ENCODE results near the gene RHOF. TPM values are rescaled to one million over a fixed set of nuclear protein-coding genes. Genes with fewer than 3 reads are reported as not detected.
A peak's percentile ranks its signal among the peaks of the same experiment; 100 is the strongest.
"Not testable (repeated sequence)": the region's sequence is repeated elsewhere in the genome, so short reads cannot be mapped to it uniquely, and the experiment has no call there.

RHOF gene
- polyA plus RNA-seq, 5 donors: 7.2 to 13.7 (median 11.1) TPM

DNA sequence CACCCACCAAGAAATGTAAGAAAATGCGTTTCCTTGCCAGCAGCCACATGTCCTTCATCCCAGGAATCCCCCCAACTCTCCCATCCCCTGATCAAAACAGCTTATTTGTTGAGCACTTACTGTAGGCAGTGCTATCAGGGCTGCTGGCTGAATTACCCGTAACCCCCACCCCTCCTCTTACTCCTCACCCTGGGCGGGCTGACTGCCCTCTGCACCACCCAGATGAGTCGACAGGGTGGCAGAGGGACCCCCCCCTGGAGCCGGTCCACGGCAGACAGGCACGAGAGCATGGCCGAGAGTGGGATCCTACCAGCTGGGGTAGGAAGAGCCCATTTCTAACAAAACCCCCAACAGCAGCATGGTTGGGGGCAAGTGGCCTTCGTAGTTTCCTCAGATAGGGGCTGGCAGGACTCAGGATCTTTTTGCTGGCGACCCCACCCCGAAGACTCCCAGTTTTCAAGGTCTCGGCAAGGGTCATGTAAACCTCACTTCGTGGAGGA lies 1.1 kb upstream of the RHOF start:
- no peak for DNase-seq

DNA sequence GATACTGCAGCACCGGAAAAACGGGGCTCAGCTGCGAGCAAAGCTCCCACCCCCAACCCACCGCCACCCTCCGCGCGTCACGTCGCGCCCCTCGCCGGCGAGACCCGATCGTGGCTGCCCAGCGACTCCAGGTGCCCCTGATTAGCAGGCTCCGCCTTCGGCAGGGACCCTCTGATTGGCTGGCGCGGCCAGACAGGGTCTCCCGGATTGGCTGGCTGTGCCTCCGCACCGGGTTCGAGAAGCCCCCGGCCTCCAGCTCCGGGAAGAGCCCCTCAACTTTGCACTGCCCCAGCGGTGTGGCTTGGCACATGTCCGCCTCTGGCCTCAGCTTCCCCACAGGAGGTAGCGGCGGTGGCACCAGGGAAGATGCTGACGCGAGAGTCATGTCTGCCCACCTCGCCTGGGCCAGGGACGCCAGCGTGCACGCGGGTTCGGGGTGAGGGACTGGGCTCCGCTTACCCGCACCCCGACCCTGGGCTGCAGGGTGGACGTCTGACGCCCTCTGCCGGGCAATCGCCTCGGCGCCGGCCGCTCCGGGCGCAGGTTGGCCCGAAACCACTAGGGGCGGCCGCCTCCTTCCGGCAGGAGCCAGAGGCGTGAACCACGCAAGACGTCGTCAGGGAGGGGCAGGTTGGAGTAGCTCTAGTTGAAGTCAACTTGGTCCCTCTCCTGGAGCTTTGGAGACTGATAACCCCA lies 498 bp upstream of the RHOF start:
- peak; percentile 90 to 91 for DNase-seq

DNA sequence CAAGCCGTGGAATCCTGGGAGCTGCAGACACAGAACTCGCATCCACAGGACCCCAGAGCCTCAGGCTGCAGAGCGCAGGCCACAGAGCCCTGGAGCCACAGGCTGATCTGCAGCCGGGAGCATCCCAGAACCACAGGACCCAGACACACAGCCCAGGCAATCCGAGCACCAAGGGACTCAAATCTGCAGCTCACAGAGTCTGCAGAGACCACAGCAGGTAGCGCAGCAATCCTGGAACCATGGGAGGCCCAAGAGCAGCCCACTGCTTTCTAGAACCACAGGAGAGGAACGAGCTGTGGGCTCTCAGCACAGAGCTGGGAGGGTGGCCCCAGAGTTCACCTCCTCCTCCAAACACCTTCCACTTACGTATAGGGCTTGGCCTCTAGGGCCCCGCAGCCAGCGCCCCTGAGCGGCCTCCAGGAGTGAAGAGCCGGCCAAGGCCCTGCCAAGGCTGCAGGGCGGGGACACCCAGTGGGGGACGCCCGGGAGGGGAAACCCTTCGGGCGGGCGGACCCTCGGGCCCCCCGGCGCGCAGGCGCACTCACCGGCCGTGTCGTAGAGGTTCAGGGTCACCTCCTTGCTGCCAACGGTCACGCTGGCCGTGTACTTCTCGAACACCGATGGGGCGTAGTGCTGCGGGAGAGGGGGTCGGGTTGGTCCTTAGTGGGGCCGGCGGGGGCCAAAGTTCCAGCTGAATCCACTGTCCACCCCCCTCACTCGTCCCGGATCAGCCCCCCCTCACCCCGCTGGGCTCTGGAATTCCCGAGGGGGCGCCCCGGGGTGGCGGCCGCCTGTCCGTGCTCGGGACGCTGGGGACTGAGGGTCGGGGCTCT lies 665 bp downstream of the RHOF start:
- DNase-seq: no peak

DNA sequence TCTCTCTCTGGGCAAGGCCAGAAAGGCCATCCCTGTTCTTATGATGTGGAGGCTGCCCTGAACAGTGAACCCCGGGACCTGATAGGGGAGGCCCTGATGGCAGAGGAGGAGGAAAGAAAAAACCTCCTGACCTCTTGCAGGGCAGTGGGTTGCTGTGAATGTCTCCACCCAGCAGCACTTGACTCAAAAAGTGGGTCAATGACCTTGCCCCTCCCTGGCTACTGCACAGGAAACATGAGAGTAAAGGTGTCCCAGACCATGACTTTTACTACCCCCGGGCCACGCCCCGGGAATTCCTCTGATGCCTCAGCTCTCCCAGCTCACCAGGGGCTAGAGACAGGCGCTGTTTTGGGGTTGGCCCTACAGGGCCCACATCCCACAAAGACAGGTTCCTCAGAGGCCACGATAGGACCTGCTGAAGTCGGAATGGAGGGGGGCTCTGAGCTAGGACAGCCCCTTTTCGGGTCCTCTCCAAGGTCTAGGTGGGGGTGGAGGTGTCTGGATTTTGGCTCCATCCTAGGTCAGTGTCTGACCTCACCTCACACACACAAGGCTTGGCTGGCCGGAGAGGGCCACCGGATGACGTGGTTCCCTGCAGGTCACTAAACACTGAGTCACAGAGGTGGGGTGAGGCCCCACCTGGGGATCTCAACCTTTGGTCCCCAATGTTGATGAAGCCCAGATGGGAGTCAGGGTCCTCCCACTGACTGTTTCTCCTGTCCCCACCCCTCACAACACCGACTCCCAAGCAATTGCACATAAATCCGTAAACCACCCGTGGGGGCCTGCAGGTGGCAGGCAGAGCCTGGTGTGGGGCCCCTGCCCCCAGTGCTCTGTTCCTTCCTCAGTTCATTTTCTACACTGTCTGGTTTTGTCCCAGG lies 1.6 kb downstream of the RHOF start:
- no peak for DNase-seq

DNA sequence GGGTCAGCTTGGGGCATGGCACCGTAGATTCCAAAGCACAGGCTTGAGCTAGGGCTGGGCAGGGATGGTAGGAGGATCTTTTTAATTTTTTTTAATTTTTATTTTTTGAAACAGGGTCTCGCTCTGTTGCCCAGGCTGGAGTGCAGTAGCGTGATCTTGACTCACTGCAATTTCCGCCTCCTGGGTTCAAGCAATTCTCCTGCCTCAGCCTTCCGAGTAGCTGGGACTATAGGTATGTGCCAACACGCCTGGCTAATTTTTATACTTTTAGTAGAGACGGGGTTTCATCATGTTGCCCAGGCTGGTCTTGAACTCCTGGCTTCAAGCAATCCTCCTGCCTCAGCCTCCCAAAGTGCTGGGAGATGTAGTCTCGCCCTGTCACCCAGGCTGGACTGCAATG lies 2.7 kb downstream of the RHOF start:
- not testable (repeated sequence) for DNase-seq

DNA sequence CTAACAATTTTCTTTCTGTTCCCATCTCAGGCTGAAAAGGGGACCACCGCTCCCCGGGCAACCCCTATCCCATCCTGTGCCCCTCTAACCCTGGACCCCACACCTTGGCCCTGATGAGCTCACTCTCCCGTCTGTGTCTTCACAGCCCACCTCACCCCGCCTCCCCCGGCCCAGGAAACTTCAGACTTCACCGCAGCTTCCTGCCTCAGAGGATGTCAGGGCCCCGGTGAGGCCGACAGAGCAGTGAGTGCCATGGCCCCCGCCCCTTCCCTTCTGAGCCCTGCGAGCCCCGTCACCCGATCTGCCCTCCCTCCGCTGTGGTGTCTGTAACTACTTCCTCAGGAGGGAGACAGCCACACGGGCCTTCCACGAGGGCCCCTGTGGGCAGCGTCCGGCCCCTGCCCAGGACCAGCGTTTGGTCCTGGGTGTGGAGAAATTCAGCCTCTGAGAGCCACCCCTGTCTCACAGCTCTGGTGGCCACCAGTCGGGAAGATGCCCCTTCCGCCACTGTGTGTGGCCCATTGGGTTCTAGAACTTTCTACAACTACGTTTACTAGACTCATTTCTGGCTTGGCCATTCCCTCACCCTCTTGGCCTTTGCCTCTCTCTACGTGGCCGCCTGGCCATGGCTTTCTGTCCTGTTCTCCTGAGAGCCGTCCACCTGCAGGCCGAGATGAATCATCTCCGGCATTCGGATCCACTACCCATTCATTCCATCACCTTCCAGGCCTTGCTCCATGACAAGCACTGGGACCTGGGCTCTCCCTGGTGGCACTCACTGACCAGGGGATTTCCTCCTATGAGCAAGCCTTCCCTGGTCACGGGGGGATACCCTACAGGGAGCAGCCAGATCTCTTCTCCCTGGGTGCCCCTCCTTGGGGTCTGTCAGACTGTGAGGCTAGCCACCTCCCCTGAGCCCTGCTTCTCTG lies 3.4 kb downstream of the RHOF start:
- no peak for DNase-seq

DNA sequence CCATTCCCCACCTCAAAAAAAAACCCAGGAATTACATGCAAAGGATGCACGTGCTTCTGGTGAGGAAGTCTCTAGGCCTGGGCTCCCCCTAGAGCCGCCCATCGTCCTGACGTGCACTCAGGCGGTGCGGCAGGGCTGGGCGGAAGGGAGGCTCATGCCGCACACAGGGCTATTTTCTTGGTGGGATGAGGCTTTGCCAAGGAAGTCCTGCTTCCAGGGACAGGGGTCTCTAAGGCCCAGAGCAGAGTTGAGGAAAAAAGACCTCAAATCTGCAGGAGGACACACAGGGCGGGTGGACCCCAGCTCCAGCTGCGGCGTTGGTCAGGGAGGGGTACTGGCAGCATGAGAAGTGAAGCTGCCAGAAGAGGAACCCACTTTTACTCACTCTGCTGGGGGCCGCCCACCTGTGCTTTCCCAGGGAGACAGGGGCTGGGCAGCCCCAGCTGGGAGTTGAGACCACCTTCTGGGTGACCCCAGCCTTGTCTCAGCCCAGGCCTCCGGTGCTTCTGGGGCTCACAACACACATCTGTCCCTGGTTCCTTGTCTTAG lies 4.2 kb downstream of the RHOF start:
- no peak for DNase-seq

DNA sequence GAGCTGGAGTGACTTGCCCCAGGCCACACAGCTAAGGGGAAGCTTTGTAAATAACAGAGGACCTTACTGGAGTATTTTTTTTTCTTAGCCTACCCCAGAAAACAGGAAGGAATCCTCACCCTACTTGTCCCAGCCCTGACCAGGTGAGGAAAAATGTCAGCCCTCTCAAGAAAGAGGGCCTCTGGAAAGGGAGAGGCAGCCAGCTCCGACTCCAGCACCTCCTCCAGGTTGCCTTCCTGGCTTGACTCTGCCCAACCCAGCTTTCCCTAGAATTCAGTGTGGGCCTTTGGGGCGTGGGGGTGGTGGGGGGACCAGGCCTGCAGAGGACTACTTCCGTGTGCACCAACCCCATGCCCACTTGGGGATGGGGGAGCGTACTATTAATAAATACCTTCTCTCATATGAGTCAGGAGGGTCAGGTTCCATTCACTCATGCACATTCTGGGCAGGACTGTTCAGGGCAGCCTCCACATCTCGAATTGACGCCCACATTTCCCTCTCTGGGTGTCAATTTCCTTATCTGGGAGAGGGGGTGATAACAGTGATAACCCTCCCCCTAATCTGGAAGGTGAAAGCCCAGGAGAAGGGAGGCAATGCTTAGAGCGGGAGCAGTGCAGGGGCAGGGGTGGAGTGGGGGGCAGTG lies 5.2 kb downstream of the RHOF start:
- no peak for DNase-seq

DNA sequence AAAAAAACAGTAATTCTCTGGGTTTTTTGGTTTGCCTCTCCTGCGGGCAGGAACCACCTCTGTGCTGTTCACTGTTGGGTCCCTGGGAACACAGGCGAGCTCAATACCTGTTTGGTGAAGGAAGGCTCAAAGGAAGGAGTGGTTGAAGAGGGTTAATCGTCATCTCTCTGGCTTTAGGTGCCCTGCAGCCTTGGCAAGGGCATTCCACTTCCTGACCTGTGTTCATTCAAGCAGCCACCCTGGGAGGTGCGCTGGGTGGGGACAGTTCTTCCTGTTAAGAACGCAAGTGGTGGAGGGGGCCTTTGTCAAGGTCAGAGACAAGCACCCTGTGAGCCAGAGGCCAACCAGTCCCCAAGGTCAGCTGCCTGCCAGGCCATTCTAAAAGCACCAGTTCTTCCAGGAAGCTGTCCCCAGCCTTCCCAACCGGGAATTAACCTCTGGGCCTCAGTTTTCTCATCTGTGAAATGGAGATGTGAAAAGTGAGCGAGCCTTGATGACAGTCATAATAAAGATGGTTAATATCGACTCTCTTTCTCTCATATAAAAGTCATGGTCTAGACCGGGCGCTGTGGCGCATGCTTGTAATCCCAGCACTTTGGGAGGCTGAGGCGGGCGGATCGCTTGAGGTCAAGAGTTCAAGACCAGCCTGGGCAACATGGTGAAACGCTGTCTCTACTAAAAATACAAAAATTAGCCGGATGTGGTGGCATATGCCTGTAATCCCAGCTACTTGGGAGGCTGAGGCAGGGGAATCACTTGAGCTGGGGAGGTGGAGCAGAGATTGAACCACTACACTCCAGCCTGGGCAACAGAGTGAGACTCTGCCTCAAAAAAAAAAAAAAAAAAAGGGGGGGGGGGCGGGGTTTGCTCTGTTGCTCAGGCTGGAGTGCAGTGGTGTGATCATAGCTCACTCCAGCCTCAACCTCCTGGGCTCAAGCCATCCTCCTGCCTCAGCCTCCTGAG lies 6.1 kb downstream of the RHOF start:
- no peak for DNase-seq

DNA sequence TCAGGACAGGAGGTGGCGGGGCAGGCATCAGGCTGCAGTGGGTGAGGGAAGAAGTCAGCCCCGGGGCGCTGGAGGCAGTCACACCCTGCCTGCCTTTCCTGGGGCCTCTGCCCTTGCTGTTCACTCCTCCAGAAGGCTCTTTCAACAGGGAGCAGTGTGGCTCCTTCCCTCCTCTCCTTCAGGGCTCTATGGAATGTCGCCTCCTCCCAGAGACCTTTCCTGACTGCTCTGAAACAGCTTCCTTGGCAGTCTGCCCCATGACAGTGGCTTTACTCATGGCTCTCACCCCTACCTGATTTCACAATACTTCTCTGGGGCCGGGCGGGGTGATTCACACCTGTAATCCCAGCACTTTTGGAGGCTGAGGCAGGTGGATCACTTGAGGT lies 7.1 kb downstream of the RHOF start:
- no peak for DNase-seq

DNA sequence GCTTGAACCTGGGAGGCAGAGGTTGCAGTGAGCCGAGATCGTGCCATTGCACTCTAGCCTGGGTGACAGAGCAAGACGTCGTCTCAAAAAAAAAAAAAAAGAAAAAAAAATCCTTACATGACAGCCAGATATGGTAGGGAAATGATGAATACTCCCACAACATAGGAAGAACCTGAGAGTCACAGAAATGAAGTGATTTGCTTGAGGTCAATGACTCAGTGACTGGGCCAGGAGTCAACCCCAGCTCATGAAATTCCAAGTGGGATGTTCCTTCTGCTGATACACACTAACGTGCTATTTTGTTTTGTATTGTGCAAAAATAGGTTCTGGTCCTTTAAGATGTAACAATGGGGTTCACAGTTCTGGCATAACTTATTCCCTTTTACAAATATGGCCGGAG lies 9.0 kb downstream of the RHOF start:
- no peak for DNase-seq

DNA sequence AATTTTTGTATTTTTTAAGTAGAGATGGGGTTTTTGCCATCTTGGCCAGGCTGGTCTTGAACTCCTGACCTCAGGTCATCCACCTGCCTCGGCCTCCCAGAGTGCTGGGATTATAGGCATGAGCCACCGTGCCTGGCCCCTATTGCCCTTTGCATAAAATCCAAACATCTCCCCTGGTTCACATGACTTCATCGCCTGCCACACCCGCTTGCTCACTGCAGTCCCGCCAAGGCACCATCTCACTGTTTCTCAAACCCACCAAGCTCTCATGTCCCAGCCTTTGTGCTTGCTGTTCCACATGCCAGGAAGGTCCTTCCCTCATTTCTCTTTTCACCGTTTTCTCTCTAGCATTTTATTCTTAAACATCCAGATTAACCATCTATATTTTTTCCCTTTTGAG lies 9.7 kb downstream of the RHOF start:
- no peak for DNase-seq

DNA sequence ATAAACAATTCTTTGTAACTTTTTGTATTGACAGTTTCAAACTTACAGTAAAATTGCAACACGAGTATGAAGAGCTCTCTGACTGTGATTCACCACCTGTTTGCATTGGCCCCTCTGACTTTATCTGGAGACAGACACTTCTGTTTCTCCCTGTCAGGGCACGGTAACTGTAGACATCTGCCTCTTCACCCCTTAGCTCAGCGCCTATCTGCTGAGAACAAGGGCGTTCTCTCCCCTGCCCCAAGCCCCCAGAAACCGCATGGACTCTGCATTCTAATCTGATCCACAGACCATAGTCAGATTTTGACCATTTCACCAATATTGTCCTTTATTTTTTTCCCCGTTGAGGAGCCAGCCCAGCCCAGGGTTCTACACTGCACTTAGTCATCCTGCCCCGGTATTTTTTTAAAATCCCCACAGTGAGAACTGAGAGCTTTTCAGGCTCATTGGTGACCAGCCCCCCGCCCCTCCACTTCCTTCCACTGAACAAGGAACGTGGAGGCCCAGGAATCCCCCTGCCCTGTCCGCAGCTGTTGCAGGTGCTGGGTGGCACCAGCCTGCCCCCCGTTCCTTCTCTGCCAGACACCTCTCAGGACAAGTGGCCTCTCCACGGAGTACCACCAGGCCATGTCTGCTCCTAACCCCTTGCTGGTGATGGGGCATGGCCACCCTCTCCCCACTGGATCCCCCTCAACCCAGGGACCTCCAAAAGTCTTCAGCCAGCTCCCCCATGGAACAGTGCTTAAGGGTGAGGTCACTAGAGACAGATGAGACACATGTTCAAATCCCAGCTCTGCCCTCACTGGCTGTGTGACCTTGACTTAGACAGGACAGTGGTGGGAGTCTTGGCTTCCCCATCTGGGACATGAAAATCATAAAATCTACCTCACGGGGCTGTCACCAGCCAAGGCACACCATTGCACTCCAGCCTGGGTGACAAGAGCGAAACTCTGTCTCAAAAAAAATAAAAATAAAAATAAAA lies 11.2 kb downstream of the RHOF start:
- DNase-seq: no peak

DNA sequence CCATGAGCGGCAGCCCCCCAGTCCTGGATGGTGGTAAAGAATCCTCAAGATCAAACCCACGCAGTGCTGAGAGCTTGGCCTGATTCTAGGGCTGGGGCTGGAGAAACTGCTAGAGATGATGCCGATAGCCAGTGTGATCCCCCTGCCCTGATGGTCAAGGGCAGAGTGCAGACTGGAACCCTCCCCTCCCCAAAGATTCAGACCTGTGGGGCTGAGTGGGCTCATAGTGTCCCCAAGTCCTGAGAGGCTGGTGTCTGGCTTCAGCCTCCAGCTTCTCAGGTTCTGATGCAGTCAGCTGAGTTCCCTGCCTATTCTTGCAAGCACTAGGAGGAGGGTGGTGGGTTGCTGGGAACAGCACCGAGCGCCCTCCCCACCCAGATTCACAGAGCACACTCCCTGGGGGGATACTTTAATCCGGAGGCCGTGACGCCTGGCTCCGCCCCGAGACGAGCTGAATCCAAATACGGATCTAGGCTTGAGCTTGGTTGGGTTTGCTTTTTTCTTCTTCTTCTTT lies 11.9 kb downstream of the RHOF start:
- no peak for DNase-seq

DNA sequence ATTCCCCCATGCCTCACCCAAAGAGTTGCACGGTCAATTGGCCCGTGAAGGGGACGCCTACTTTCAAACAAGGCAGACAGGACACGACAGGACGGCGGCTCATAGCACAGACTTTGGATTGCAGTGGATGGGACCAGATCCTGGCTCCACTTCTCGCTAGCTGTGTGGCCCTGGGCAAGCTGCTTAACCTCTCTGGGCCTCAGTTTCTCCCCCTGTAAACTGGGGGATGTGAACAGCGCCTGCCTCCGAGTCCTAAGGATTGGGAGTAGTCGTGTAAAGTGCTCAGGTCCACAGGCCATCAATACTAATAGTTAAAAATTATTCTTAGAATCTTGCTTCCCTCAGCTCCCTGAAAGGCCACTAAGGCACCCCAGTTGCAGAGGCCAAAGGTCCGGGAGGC lies 13.1 kb downstream of the RHOF start:
- no peak for DNase-seq

DNA sequence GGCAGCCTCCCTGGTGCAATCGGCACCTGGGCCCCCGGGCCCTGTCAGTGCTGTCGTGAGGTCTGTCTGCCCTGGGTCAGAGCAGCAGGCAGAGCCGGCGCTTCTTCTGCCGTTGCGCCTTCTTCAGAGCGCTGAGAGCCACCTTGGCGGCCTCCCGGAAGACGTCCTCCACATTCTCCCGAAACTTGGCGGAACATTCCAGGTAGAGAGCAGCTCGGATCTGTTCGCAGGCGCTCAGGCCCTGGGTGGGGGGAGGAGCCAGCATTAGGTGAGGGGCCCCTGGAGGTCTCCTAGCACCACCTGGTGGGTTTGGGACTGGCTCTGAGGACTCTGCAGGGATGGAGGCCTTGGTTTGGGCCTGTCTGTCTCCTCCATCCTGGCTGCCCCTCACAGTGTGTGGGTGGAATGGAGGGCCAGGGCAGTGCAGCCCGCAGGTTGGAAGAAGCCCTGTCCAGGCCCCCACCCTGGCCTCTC lies 14.0 kb downstream of the RHOF start:
- DNase-seq: no peak
